NCI-H1092 treated with DMSO at 0.1 percent for 48 hours (cell line): Measurements from ENCODE around the gene AP2A2.

Experiments used
- DNase-seq: peaks from one replicate; lab custom pipeline; 2025; lab: John Stamatoyannopoulos, UW

Gene AP2A2

GRCh38 chr11:924406-925157 is 1.1 kb upstream of the AP2A2 start:
- no peak for DNase-seq

DNA sequence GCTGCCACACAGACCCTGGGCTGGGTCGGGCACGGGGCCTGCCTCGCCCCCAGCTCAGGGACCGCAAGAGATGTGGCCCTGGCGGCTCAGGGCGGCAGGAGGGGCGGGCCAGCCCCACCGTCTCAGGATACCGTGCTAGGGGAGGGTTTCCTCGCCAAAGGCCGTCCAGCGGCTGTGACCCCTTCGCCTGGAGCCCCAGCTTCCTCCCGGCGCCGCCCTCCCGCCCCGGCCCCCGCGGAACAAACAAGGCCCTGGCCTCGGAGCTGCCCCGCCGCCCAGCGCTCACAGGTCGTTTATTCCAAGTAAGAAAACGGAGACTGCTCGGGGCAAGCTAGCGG is 543 bp upstream of the AP2A2 start:
- DNase-seq: no peak

DNA sequence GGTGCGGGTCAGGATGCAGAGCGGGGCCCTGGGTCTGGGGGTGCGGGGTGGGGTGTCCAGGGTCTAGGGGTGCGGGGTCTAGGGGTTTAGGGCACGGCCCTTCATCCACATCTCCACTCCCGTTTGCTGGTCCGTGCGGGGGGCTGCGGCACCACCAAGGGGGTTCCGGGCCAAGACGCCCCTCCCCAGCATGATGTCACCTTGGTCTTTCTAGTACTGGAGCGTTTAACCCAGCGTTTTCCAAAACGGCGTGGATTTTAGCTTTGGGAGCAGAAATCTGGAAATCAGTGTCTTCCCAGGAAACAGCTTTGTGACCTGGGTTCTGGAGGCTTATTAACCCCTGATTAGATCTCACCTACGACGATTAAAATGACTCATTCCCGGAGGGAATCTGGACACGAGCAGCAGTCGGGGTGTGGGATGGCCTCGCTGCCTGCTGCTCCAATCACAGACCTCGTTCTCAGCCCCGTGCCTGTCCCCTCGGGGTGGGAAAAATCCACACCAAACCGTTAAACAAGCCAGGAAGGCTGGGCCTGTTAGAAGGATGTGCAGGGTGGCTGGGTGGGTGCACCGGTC is 759 bp downstream of the AP2A2 start:
- DNase-seq: peak; percentile 7

GRCh38 chr11:927871-928270 is 2.2 kb downstream of the AP2A2 start:
- DNase-seq: no peak

DNA sequence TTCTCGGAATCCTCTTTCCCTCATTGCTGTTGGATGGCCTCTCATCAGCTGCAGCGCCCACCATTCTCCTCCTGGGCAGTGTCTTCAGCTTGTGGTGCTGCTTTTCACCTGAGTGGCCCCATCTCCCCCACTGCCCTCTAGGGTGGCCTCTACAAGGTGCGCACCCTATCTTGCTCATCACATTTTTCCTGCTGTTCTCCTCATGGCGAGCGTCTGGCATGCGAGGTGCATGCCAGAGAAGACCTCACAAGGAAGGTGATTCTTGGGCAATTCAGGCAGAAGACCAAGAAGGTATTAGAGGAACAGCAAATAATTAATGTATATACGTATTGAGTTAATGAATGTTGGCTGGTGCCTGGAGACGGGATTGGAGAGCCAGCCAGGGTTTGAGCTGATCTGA is 3.1 kb downstream of the AP2A2 start:
- no peak for DNase-seq

DNA sequence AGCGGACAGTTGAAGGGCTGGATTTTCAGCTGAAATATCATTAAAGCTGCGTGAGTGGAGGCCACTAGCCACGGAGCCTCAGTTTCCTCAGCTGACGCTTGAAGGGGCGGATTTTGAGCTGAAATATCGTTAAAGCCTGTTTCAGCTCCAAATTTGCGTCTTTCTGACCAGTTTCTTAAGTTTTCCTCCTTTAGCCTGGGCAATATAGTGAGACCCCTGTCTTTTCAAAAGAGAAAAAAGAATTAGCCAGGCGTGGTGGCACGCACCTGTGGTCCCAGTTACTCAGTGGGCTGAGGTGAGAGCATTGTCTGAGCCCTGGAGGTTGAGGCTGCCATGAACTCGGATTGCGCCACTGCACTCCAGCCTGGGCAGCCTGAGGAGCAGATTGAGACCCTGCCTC is 3.7 kb downstream of the AP2A2 start:
- DNase-seq: no peak

- DNase-seq: no peak
These were observed 5.7 kb downstream of the AP2A2 start for GRCh38 chr11:931385-931784.

DNA sequence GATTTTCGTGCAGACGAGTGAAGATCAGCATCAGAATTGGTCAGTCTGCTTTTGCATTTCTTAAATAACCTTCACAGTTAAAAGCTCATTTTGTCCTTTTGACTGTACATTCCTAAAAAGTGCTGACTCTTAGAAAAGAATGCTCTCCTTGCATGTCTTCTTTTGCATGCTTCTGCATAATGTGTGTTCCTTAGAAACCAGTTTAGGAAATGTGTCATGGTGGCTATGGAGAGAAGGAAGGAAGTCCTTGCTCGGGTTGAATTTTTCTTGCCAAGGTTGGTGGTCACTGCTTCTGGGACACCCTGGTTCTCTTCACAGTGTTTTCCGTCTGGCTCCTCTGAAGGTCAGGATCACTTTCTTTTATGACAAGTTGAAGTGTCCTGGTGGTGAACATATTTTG is 6.8 kb downstream of the AP2A2 start:
- DNase-seq: no peak

GRCh38 chr11:933142-933851 is 7.6 kb downstream of the AP2A2 start:
- DNase-seq: no peak

DNA sequence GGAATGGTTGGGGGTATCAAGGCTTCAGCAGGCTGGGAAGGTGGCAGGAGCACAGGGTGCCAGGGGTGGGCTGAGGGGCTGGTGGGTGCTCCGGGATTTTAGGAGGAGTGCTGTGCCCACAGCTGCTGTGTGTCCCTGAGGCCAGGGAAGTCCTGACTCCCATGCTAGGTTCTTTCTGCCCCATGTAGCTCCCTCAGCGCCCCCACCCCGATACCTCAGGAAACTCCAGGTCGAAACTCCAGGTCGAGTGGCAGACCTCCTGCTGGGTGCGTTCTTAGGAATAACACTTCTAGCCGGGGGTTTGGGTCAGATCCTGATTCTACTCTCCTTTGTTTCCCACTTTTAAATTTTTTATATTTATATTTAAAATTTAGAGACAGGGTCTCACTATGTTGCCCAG is 8.3 kb downstream of the AP2A2 start:
- DNase-seq: no peak

- no peak for DNase-seq
These were observed 8.9 kb downstream of the AP2A2 start for GRCh38 chr11:934527-934926.

DNA sequence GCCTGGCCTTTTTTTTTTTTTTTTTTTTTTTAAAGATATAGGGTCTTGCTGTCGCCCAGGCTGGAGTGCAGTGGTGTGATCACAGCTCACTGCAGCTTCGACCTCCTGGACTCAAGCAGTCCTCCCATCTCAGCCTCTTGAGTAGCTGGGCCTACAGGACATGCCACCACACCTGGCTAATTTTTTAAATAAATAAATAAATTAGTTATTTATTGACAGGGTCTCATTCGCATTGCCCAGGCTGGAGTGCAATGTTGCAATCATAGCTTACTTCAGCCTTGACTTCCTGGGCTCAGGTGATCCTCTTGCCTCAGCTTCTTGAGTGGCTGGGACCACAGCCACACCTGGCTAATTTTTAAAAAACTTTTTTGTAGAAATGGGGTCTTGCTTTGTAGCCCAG is 10.5 kb downstream of the AP2A2 start:
- no peak for DNase-seq

DNA sequence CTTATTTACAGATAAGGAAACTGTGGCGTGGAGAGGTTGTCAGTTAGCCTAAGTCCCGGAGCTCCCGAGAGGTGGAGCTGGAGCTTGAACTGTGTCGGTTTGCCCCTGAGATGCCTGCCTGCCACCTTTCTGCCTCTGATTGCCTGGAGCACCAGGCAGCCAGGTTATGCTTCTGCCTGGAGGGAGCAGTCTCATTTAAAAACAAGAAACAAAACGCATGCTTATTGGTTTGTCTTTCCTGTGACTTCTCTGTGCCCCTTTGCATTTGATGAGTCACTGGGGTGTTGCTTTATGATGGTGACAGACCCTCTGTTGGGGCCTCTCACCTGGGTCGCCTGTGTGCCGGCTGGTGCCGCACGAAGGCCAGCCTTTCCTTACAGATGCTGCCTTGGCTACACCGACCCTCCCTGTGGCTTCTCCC is 12.2 kb downstream of the AP2A2 start:
- no peak for DNase-seq

DNA sequence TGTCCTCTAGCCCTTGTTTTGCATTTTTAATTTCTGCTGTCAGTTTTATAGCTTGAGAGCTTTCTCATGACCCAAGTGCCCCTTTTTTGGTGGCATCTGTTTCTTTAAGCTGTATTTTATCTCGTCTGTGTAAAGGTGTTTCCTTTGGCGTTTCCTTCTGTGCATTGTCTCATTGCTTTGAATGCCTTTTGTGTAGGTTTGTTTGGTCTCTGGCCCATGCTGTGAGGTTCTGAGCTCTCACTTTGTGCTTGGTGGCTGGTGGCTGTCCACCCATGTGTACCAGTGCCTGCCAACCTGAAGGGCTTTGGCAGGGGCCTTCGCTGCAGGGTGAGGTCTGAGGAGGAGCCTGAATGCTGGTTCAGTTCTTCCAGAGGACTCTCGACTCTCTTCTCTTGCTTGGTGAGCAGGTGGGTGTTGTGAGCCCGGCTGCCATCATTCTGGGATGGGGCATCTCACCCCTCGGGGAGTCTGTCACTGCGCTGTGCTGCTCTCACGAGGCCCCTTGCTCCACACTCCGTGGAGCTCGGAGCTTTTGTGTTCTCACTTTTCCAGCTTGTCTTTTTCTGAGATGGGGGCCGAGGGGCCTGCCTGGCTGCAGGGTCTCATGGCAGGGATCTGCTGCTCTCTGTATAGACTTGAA is 14.9 kb downstream of the AP2A2 start:
- DNase-seq: no peak

DNA sequence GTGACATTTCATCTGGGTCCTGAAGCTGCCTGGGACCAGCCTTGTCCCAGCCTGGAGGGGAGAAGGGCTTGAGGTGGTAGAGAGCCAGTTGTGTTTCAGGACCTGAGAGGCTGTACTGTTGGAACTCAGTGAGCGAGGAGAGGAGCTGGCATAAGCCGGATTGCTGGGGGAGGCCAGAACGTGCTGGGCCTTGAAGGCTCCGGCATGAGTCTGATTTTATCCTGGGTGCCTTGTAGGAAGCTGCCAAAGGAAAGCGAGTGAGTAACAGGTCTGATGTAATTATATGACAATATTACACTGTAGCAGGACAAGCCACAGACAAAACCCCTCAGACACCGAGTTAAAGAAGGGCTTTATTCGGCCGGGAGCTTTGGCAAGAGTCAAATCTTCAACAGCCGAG is 17.2 kb downstream of the AP2A2 start:
- no peak for DNase-seq

DNA sequence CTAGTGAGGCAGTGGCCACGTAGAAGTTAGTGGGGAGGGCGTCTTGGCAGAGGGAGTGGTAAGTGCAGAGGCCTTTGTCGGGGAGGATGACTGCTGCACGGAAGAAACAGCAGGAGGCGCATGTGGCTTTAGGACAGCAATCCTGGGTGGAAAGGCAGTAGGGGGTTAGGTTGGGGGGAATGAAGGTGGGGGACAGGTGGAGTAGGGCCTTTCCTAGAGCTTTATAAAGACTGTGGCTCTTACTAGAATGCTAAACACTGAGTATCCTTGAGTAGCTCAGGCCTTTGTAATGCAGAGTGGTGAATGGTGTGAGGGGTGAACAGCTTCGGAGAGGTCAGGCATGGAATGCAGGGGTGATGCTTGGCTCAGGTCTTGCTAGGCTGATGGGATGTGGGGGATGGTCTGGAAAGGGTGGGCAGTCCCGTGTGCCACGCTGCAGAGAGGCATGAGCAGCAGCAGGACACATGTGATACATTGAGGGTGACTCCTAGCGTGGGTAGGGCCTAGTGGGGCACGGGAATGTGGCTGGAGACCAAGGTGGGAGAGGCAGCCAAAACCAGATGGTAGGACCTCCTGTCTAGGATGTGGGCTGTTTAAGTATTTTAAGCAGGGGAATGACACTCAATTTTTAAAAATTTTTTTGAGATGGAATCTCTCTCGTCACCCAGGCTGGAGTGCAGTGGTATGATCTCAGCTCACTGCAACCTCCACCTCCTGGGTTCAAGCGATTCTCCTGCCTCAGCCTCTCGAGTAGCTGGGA is 19.2 kb downstream of the AP2A2 start:
- no peak for DNase-seq

- no peak for DNase-seq
These were observed 20.3 kb downstream of the AP2A2 start for GRCh38 chr11:945986-946385.

DNA sequence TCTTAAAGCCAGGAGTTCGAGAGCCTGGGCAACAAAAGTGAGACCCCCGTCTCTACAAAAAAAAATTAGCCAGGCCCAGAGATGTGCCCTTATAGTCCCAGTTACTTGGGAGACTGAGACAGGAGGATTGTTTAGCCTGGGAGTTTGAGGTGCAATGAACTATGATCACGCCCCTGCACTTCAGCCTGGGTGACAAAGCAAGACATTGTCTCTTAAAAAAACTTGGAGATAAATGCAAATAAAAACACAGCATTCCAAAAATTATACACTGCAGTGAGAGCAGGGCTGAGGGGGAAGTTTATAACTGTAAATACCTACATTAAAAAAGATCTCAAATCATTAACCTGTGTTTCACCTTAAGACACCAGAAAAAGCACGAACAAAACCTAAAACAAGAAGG is 22.1 kb downstream of the AP2A2 start:
- no peak for DNase-seq

- no peak for DNase-seq
These were observed 25.8 kb downstream of the AP2A2 start for GRCh38 chr11:951507-951906.

DNA sequence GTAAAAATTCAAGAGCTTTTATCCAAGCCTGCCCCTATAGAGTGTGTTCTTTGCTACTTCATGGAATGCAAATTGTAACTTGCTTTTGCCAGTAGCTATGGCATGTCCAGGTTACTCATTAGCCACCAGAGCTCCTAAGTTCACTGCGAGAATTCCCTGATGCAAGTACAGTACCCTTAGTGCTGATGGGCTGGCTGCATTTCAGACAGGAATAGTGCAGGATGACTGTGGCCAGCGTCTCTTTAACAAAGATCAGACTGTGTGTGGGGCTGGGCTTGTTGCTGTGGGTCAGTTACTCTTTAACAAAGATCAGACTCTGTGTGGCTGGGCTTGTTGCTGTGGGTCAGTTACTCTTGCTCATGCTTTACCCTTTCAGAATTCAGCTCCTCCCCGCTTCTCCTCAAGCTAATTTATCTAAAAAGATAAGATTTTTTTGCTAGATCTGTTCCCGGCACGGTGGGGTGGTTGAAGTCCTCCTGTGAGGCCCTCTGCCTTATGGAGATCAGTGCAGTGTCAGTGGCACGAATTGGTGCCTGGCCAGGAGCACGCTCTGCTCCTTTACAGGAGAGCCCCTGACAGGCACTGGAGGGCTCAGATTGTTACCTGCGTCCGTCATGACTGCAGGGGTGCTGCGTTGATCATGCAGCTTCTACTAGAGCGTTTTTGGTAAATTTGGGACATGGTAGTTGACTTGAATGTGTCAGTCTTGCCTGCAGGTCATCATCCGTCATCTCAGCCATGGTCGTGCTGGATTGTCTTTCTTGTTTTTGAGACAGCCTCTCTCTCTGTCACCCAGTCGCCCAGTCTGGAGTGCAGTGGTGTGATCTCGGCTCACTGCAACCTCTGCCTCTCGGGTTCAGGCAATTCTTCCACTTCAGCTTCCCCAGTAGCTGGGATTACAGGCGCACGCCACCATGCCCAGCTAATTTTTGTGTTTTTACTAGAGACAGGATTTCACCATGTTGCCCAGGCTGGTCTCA is 27.0 kb downstream of the AP2A2 start:
- no peak for DNase-seq

- DNase-seq: no peak
These were observed 27.8 kb downstream of the AP2A2 start for GRCh38 chr11:953512-953911.
